ENCODE measurements around the gene LILRB5. TPM values are rescaled to one million over a fixed set of nuclear protein-coding genes. Genes with fewer than 3 reads are reported as not detected.
A peak's percentile ranks its signal among the peaks of the same experiment; 100 is the strongest.
"Not testable (repeated sequence)": the region's sequence is repeated elsewhere in the genome, so short reads cannot be mapped to it uniquely, and the experiment has no call there.

The LILRB5 gene
- total and polyA plus RNA-seq, 4 experiments from 2014 or later: 0.47 to 0.52 TPM; not detected in 2

- peak; percentile 59 to 83 (median 75) for DNase-seq
- no peak overlapping the region for H3K27ac Mint-ChIP-seq
- H3K9me3 ChIP-seq (ENCODE audit: control insufficient read depth in 1 of 2, low read length in 2 of 2): no peaks in the 10 kb centered on the region
- peak overlapping the region in 1 of 8 donors; percentile 41 for H3K4me3 Mint-ChIP-seq
- H3K9me3 Mint-ChIP-seq: no peaks in the 10 kb centered on the region
- H3K36me3 Mint-ChIP-seq: no peaks in the 10 kb centered on the region
- H3K4me1 ChIP-seq (ENCODE audit: insufficient read depth, low read length): peaks cover 6% of the 10 kb centered on the region
- ChIA-PET CTCF (ENCODE audit: partially characterized antibody) (interaction anchor here (1.1 kb wide), 1 partner anchor 63 kb away, joined by 4 read pairs; no protein-coding TSS in a partner anchor), POLR2A (ENCODE audit: partially characterized antibody) (no interaction called here)
- no peaks in the 10 kb centered on the region for H3K36me3 ChIP-seq (ENCODE audit: insufficient read depth, low read length)
- intact Hi-C loops (cut with micrococcal nuclease): loop anchor here (1.0 kb wide), 2 partner anchors 42 to 63 kb away; partner anchors contain the start of gene MBOAT7
- H3K27me3 ChIP-seq (ENCODE audit: insufficient read depth, low read length): no peaks in the 10 kb centered on the region
- peaks cover 0 to 7% (median 3%) of the 10 kb centered on the region in 4 donors for H3K4me1 Mint-ChIP-seq
- no peak overlapping the region for H3K4me3 ChIP-seq (ENCODE audit: low read length in 2 of 2)
- no peak overlapping the region for H3K27ac ChIP-seq (ENCODE audit: low read depth, low read length)
- peaks cover 18 to 21% of the 10 kb centered on the region in 2 donors for H3K27me3 Mint-ChIP-seq
Measured at GRCh38 chr19:54231077-54231931, 25.8 kb downstream of the LILRB5 start.

DNA sequence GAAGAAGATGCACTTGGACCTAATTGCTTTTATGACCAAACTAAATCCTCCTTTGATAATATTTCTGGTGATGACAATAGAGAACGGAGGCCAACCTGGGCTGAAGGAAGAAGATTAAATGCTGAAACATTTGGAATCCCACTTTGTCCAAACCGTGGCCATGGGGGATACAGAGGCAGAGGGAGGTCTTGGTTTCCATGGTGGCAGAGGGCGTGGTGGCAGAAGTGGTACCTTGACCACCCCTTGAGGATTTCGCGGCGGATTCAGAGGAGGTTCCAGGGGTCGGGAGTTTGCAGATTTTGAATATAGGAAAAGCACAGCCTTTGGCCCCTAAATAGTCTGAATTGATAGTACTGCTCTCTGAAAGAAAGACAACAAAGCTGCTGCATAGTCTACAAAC lies 27.0 kb downstream of the LILRB5 start:
- H3K36me3 ChIP-seq (ENCODE audit: insufficient read depth, low read length): no peaks in the 10 kb centered on the region
- Mint-ChIP-seq H3K36me3 (no peaks in the 10 kb centered on the region), H3K4me3 (no peak overlapping the region), H3K9me3 (no peaks in the 10 kb centered on the region), H3K27me3 (peaks cover 18 to 21% of the 10 kb centered on the region in 2 donors), H3K4me1 (peaks cover 0 to 7% (median 3%) of the 10 kb centered on the region in 4 donors), H3K27ac (no peak overlapping the region)
- peaks cover 6% of the 10 kb centered on the region for H3K4me1 ChIP-seq (ENCODE audit: insufficient read depth, low read length)
- no peaks in the 10 kb centered on the region for H3K27me3 ChIP-seq (ENCODE audit: insufficient read depth, low read length)
- H3K9me3 ChIP-seq (ENCODE audit: control insufficient read depth in 1 of 2, low read length in 2 of 2): no peaks in the 10 kb centered on the region
- no peak for DNase-seq
- ChIA-PET CTCF (ENCODE audit: partially characterized antibody) (no interaction called here), POLR2A (ENCODE audit: partially characterized antibody) (no interaction called here)
- intact Hi-C loops (cut with micrococcal nuclease): no loop called here
- H3K4me3 ChIP-seq (ENCODE audit: low read length in 2 of 2): no peak overlapping the region
- H3K27ac ChIP-seq (ENCODE audit: low read depth, low read length): no peak overlapping the region

GRCh38 chr19:54229146-54229545 lies 27.9 kb downstream of the LILRB5 start:
- Mint-ChIP-seq H3K27me3 (peaks cover 18 to 21% of the 10 kb centered on the region in 2 donors), H3K4me3 (no peak overlapping the region), H3K27ac (no peak overlapping the region), H3K9me3 (no peaks in the 10 kb centered on the region), H3K36me3 (no peaks in the 10 kb centered on the region), H3K4me1 (peaks cover 0 to 7% (median 3%) of the 10 kb centered on the region in 4 donors)
- Histone ChIP-seq H3K27ac (ENCODE audit: low read depth, low read length) (no peak overlapping the region), H3K4me3 (ENCODE audit: low read length in 2 of 2) (no peak overlapping the region), H3K4me1 (ENCODE audit: insufficient read depth, low read length) (peaks cover 6% of the 10 kb centered on the region), H3K9me3 (ENCODE audit: control insufficient read depth in 1 of 2, low read length in 2 of 2) (no peaks in the 10 kb centered on the region), H3K27me3 (ENCODE audit: insufficient read depth, low read length) (no peaks in the 10 kb centered on the region), H3K36me3 (ENCODE audit: insufficient read depth, low read length) (no peaks in the 10 kb centered on the region)
- intact Hi-C loops (cut with micrococcal nuclease): no loop called here
- DNase-seq: no peak
- CTCF ChIA-PET (ENCODE audit: partially characterized antibody): no interaction called here
- POLR2A ChIA-PET (ENCODE audit: partially characterized antibody): no interaction called here

DNA sequence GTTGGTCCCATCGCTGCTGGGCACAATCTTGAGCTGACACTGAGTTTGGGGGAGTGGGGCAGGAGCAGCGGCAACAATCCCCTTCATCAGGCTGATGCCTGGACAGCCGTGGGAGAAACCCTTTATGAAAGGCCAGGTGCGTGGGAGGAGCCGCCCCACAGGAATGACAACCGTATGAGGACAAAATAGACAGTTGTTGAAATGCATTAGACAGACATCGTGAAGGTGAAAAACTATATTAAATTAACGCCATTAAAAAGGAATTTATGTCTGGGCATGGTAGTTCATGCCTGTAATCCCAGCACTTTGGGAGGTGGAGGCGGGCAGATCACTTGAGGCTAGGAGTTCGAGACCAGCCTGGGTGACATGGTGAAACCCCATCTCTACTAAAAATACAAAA lies 32.5 kb downstream of the LILRB5 start:
- POLR2A ChIA-PET (ENCODE audit: partially characterized antibody); H3K27ac ChIP-seq (ENCODE audit: low read depth, low read length); DNase-seq; H3K4me1 ChIP-seq (ENCODE audit: insufficient read depth, low read length); H3K36me3 ChIP-seq (ENCODE audit: insufficient read depth, low read length); H3K27me3 ChIP-seq (ENCODE audit: insufficient read depth, low read length); H3K36me3 Mint-ChIP-seq; H3K9me3 ChIP-seq (ENCODE audit: control insufficient read depth in 1 of 2, low read length in 2 of 2); intact Hi-C loops (cut with micrococcal nuclease); H3K27me3 Mint-ChIP-seq; H3K4me3 Mint-ChIP-seq; H3K4me3 ChIP-seq (ENCODE audit: low read length in 2 of 2); H3K9me3 Mint-ChIP-seq; CTCF ChIA-PET (ENCODE audit: partially characterized antibody): not testable (repeated sequence)
- Mint-ChIP-seq H3K27ac (peak overlapping the region in 1 of 7 donors; percentile 35), H3K4me1 (peaks cover 1 to 15% (median 5%) of the 10 kb centered on the region in 4 donors)

GRCh38 chr19:54223937-54224281 lies 33.2 kb downstream of the LILRB5 start:
- H3K27me3 Mint-ChIP-seq; DNase-seq; POLR2A ChIA-PET (ENCODE audit: partially characterized antibody); H3K27me3 ChIP-seq (ENCODE audit: insufficient read depth, low read length); H3K9me3 ChIP-seq (ENCODE audit: control insufficient read depth in 1 of 2, low read length in 2 of 2); H3K4me1 ChIP-seq (ENCODE audit: insufficient read depth, low read length); H3K36me3 Mint-ChIP-seq; H3K4me3 ChIP-seq (ENCODE audit: low read length in 2 of 2); H3K36me3 ChIP-seq (ENCODE audit: insufficient read depth, low read length); H3K27ac ChIP-seq (ENCODE audit: low read depth, low read length); intact Hi-C loops (cut with micrococcal nuclease); CTCF ChIA-PET (ENCODE audit: partially characterized antibody); H3K4me3 Mint-ChIP-seq; H3K9me3 Mint-ChIP-seq: not testable (repeated sequence)
- Mint-ChIP-seq H3K27ac (peak overlapping the region in 2 of 7 donors; percentile 9 to 69), H3K4me1 (peaks cover 1 to 15% (median 5%) of the 10 kb centered on the region in 4 donors)

GRCh38 chr19:54223277-54223936 lies 33.7 kb downstream of the LILRB5 start:
- intact Hi-C loops (cut with micrococcal nuclease): not testable (repeated sequence)

GRCh38 chr19:54222474-54223276 lies 34.4 kb downstream of the LILRB5 start, which contains the start of gene LILRB3:
Gene LILRB3 (minus strand): TSS chr19:54223007. CDS start chr19:54222976, 31 bp downstream.
- H3K9me3 ChIP-seq (ENCODE audit: control insufficient read depth in 1 of 2, low read length in 2 of 2); H3K27me3 Mint-ChIP-seq; H3K36me3 ChIP-seq (ENCODE audit: insufficient read depth, low read length); H3K36me3 Mint-ChIP-seq; H3K4me1 ChIP-seq (ENCODE audit: insufficient read depth, low read length); POLR2A ChIA-PET (ENCODE audit: partially characterized antibody); H3K4me3 ChIP-seq (ENCODE audit: low read length in 2 of 2); H3K27ac ChIP-seq (ENCODE audit: low read depth, low read length); intact Hi-C loops (cut with micrococcal nuclease); CTCF ChIA-PET (ENCODE audit: partially characterized antibody); DNase-seq; H3K9me3 Mint-ChIP-seq; H3K27me3 ChIP-seq (ENCODE audit: insufficient read depth, low read length): not testable (repeated sequence)
- peak within 1 kb of the TSS in 5 of 8 donors; percentile 9 to 84 (median 48) for H3K4me3 Mint-ChIP-seq
- peak within 1 kb of the TSS in 4 of 7 donors; percentile 53 to 69 (median 65) for H3K27ac Mint-ChIP-seq
- peaks cover 1 to 15% (median 5%) of the 10 kb centered on the region in 4 donors for H3K4me1 Mint-ChIP-seq

More at GRCh38 chr19:54223277-54223936, 33.7 kb downstream of the LILRB5 start:
- H3K27me3 Mint-ChIP-seq; H3K36me3 ChIP-seq (ENCODE audit: insufficient read depth, low read length); H3K27me3 ChIP-seq (ENCODE audit: insufficient read depth, low read length); CTCF ChIA-PET (ENCODE audit: partially characterized antibody); H3K27ac ChIP-seq (ENCODE audit: low read depth, low read length); POLR2A ChIA-PET (ENCODE audit: partially characterized antibody); H3K4me1 ChIP-seq (ENCODE audit: insufficient read depth, low read length); H3K36me3 Mint-ChIP-seq; H3K9me3 ChIP-seq (ENCODE audit: control insufficient read depth in 1 of 2, low read length in 2 of 2); DNase-seq; H3K9me3 Mint-ChIP-seq; H3K4me3 ChIP-seq (ENCODE audit: low read length in 2 of 2): not testable (repeated sequence)
- peaks cover 1 to 15% (median 5%) of the 10 kb centered on the region in 4 donors for H3K4me1 Mint-ChIP-seq
- H3K4me3 Mint-ChIP-seq: peak overlapping the region in 3 of 8 donors; percentile 48 to 84 (median 66)
- peak overlapping the region in 4 of 7 donors; percentile 53 to 69 (median 65) for H3K27ac Mint-ChIP-seq

Data from CD4-positive, alpha-beta memory T cell (primary cell).